Spleen (tissue), 7 donors: ENCODE measurements around the gene PPDPF.
A peak's percentile ranks its signal among the peaks of the same experiment; 100 is the strongest.

Experiments
- POLR2A ChIP-seq, 3 donors: fragments of 450-650 bp; IDR thresholded peaks; one replicate each; pipeline ENCODE4 v1.5.1; 2017; ENCODE audit warnings: antibody characterized with exemption in 3 of 3, mild to moderate bottlenecking in 1 of 3
- POLR2AphosphoS5 ChIP-seq, 3 donors: sonication (generic); formaldehyde crosslinking; IDR thresholded peaks; one replicate each; pipeline ENCODE4 v1.5.1; 2017; ENCODE audit warnings: antibody characterized with exemption in 3 of 3
- TF ChIP-seq, protein P1 (sequence below), 11 experiments: fragments of 200-600 bp in 7 of 11; fragments of 450-650 bp in 4 of 11; sonication (generic) in 4 of 11; IDR thresholded peaks in 8 of 11; conservative IDR thresholded peaks in 3 of 11; 1 replicate in 7 of 11; 2 replicates in 4 of 11; pipeline versions ENCODE4 v1.4.0 to v1.8.0; 2016 to 2021; ENCODE audit warnings: antibody characterized with exemption in 11 of 11, inconsistent platforms in 4 of 11, mild to moderate bottlenecking in 1 of 11
- donor health status: DM: no; HTN: no; CAD: no; lungs with moderate emphysema.
- donor health status: DM: no; HTN: no; CAD: no.
- donor health status: DM: no; HTN: no; CAD: no.

GRCh38 chr20:63542031-63542559, 21.5 kb downstream of the PPDPF start:
- TF ChIP-seq, protein P1, sequence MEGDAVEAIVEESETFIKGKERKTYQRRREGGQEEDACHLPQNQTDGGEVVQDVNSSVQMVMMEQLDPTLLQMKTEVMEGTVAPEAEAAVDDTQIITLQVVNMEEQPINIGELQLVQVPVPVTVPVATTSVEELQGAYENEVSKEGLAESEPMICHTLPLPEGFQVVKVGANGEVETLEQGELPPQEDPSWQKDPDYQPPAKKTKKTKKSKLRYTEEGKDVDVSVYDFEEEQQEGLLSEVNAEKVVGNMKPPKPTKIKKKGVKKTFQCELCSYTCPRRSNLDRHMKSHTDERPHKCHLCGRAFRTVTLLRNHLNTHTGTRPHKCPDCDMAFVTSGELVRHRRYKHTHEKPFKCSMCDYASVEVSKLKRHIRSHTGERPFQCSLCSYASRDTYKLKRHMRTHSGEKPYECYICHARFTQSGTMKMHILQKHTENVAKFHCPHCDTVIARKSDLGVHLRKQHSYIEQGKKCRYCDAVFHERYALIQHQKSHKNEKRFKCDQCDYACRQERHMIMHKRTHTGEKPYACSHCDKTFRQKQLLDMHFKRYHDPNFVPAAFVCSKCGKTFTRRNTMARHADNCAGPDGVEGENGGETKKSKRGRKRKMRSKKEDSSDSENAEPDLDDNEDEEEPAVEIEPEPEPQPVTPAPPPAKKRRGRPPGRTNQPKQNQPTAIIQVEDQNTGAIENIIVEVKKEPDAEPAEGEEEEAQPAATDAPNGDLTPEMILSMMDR (IDR thresholded peaks at IDR 0.05 in 8 of 11, conservative IDR thresholded peaks at IDR 0.05 in 3 of 11) = no peak
- TF ChIP-seq POLR2A (IDR thresholded peaks at IDR 0.05) (no peak), POLR2AphosphoS5 (IDR thresholded peaks at IDR 0.05) (peak; percentile 73 to 91 (median 85))
